GM19467 (cell line): ENCODE results near the gene SMOC2.
"Not testable (repeated sequence)": the region's sequence is repeated elsewhere in the genome, so short reads cannot be mapped to it uniquely, and the experiment has no call there.

ENCODE experiments used
- ATAC-seq: cut with Tn5 transposase; IDR thresholded peaks from one replicate; pipeline ENCODE4 v1.9.1; 2021; ENCODE audit warnings: mild to moderate bottlenecking, moderate library complexity; ENCODE audit not compliant: unreplicated experiment

Gene SMOC2

GRCh38 chr6:168570211-168570610, 129.2 kb downstream of the SMOC2 start:
- no peak for ATAC-seq

- ATAC-seq, result no peak
These were observed 130.3 kb downstream of the SMOC2 start for GRCh38 chr6:168571268-168571667.

DNA sequence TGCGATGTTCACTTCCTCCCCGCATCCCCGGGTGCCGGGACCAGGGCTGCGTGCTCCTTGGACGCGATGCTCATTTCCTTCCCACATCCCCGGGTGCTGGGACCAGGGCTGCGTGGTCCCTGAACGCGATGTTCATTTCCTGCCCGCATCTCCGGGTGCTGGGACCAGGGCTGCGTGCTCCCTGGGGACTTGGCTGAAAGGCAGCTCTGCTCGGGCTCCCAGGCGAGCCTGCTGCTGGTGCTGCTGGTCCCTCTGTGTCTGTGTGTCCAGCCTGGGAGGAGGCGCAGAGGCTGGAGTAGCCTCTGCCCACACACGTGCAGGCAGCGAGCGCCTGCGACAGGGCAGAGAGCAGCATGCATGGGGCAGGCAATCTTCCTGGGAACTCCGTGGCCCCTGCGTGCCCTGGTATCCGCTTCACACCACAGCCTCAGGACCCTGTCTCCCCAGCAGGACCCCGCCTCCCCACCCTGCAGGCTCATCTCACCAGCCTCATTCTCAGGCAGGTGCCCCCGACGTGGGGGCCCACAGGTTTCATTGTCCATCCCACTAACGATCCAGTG, 132.4 kb downstream of the SMOC2 start:
- ATAC-seq, result not testable (repeated sequence)

DNA sequence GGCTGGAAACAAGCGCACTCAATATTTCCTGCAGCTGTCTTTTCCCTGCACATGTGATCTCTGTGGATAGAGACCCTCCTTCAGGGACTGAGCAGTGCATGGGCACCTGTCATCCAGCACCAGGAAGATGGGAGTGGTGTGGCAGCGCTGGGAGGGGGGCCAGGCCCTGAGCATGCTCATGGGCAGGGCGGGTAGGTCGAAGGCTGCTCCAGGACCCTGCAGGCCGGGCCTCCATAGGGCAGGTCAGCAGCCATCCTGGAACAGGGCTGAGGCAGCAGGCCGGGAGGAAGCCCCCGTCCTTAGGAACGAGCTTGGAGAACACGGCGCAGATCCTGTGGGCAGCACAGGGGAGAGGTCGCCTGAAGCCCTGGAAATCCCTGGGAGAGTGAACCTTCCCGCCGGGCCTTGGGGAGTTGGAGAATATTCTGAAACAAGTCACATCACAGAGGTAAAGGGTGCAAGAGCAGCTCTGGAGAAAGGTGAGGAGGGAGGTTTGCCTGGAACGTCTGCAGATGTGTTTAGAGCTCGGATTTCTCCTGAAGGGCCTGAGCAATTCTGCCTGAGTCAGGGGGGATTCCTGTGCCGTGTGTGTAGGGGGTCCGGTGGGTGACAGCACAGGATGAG, 133.2 kb downstream of the SMOC2 start:
- ATAC-seq, result no peak

- no peak for ATAC-seq
These were observed 133.8 kb downstream of the SMOC2 start for GRCh38 chr6:168574699-168575195.

DNA sequence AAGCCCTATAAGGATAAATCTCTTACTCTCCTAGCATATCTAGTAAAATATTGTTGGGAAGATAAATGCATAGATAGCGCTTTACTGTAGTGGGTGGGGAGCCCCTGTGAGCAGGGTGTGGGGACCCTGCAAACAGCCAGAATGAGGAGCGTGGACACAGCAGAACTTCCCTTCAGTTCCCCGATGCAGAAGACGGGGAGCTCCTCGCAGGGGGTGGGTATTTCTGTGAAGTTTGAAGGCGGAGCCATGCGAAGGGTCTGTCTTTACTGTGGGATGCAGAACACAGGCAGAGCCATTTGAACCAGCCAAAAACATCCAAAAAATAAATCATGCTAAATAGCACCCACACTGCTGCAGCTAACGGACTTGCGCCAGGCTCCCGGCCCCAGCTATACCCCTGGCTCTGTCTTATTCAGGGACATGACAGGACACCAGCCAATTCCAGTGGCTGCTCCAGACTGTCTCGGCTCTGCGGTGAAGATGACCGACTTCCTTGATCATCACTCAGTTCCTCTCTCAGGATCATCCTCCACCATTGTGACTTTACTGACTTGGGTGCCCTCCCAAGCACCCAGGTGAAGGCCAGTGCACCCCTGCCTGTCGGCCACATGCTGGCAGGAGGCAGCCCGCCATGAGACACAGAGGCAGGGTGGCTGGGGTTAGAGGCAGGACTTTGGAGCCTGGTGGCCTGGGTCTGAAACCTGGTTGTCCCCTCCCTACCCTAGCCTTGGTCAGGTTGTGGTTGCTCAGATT, 134.5 kb downstream of the SMOC2 start:
- ATAC-seq, result no peak

DNA sequence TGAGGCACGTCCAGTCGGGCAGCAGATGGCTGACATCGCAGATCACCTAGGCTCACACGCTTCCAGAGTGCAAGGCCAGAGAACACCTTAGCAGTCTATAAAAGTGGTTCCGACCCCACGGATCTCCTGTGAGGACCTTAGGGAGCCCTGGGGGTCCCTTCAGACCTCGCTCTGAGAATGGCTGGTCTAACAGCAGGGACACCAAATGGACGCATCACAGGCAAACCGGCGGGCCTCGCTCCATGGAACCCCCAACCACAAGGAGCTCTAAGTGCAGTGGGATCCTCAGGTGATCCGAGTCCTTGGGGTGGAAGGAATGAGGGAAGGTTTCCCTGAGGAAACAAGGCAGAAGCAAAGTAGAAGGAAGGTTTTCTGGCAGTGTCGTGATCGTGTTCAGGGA, 135.4 kb downstream of the SMOC2 start:
- no peak for ATAC-seq

- no peak for ATAC-seq
These were observed 136.5 kb downstream of the SMOC2 start for GRCh38 chr6:168577496-168577895.

DNA sequence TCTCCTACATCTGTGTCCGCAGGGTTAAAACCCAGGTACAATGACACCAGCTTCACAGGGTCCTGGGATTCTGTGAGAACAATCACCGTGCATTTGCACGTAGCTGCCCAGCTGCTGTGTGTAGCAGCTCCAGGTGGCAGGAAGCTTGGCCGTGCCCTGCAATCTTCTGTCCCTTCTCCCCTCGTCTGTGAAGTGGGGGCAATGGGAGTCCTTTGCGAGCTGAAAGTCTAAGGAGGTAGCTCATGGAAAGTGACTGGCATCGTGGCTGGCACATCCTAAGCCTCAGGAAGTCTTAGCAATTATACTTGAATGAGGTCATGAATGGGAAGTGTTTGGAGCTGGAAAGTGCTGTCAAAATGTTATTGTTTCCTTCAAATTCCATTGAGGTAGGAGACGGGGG, 137.1 kb downstream of the SMOC2 start:
- ATAC-seq, result no peak

DNA sequence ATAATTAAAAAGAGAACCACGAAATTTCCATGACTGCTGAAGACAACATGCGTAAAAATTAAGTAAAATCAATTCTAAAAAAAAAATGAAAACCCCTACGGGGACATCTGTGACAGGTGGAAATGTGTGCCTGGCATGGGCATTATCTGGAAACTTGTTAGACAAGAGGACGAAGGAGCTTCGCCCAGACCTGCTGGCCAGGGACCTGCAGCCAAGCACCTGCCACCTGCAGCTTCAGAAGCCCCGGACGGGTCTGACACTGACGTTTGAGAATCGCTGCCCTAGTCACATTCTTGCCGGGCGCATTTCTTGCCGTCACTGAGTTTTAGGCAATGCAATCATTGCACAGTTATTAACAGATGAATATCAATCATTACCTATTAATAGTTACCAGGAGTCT, 140.3 kb downstream of the SMOC2 start:
- ATAC-seq, result no peak

DNA sequence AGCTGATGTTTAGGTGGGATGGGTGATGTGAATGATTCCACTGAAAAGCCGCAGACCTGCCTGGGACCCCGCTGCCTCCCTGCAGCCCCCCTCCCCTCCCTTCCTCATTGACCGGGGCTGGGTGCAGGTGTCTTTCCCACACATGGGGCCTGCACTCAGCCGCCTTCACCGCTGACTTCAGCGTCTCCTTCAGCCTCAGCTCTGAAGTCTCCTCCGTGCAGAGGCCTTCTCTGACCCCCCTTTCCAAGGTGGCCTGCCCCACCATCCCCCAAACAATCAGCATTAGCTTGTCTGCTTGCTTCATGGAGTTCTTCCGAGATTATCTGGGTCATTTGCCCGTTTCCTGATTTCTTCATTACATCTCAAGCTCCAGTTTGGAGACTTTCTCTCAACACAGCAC, 140.7 kb downstream of the SMOC2 start:
- ATAC-seq, result no peak

DNA sequence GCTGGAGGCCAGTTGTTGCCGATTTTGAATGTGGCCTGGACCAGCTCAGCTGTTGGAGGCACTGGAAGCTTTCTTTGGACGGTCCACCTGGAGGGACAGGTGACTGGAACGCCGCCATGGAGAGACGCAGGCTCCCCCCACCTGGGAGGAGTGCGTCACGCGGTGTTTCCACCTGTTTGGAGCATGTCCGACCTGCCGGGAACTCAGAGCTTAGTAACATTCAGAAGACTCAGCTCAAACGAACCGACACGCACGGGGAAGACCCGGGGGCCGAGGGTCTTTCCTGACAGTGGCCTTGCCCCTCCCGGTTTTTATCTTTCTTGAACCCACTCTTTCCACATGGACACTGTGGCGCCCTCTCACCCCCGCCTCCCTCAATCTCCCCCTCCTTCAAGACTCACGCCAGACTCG, 141.6 kb downstream of the SMOC2 start:
- ATAC-seq, result no peak

GRCh38 chr6:168583126-168583525, 142.1 kb downstream of the SMOC2 start:
- ATAC-seq, result no peak

GRCh38 chr6:168583821-168584220, 142.8 kb downstream of the SMOC2 start:
- ATAC-seq, result no peak

DNA sequence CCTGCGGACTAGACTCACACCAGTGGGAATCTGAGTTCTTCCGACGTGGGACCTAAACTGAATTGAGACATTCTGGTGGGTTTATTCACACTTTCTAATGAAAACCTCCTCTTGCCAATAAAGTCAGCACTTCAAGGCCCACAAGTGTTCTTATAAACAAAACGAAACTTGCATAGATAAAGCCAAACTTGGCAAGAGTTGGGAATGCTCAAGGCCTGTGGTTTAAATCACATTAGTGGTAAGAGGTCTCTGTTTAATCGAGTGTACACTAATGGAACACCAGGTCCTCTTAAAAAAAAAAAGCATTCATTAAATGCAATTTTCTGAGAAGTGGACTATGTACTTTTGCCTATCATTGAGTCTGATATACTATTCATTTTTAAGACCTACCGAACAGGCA, 143.3 kb downstream of the SMOC2 start:
- ATAC-seq, result no peak

GRCh38 chr6:168584671-168585070, 143.7 kb downstream of the SMOC2 start:
- no peak for ATAC-seq

GRCh38 chr6:168585441-168585840, 144.5 kb downstream of the SMOC2 start:
- ATAC-seq, result no peak

DNA sequence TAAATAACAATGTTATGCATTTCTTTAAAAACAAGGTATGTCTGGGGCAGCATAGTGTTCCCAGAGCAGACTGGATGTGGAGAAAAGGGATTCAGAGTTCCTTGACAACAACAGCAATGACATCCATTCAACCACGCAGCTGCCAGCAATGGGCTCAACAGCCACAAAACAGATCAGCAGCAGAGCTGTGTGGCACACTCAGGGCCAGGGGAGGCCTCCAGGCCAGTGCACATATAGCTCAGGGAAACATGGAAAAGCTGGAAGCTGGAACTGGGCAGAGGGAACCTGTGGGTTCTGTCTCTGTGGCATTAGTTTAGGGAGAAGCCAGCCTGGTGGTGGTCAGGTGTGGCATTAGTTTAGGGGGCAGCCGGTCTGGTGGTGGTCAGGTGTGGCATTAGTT, 148.3 kb downstream of the SMOC2 start:
- no peak for ATAC-seq

- ATAC-seq, result no peak
These were observed 149.4 kb downstream of the SMOC2 start for GRCh38 chr6:168590406-168590805.

GRCh38 chr6:168596344-168596743, 155.4 kb downstream of the SMOC2 start:
- ATAC-seq, result no peak

DNA sequence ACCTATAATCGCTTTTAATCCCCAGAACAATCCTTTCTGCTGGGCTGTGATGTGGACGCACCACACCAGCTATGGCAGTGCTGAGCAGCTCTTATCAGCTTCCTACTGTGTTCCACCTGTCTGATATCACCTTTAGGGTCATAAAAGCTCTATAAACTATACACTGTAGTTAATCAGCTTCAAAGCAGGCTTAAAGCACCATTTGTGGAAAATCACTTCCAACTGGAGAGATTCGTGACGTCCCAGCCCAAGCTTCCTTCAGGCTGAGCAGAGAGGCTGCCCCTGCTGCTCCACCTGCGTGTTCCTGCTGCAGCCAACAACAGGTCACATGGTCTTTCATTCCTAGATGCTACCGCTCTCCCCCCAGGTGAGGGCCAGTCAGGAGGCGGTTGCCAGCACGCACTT, 156.5 kb downstream of the SMOC2 start:
- ATAC-seq, result no peak
